A549 (cell line): ENCODE data around the gene HFM1. TPM values are rescaled to one million over a fixed set of nuclear protein-coding genes. Genes with fewer than 3 reads are reported as not detected.

Source experiments
- ATAC-seq, 2 experiments: fragments of 200-7000 bp in 1 of 2; fragments of >200 bp in 1 of 2; cut with Nextera tagmentation in 1 of 2; cut with Tn5 transposase in 1 of 2; 3 replicates each; pipeline versions ENCODE4 v1.8.0 to v1.9.1; 2018 to 2020; ENCODE audit warnings: mild to moderate bottlenecking in 1 of 2, moderate library complexity in 1 of 2
- CTCF ChIA-PET: fragments of 300-600 bp; sonication (Branson Sonifier 250); formaldehyde crosslinking; extraction: SDS; loops from one replicate; lab custom pipeline; 2021; ENCODE audit warnings: antibody characterized with exemption, inconsistent platforms; lab: Yijun Ruan, JAX
- POLR2A ChIA-PET: fragments of 350-600 bp; formaldehyde crosslinking; extraction: SDS; loops from one replicate; lab custom pipeline; 2021; ENCODE audit warnings: antibody characterized with exemption, inconsistent platforms; lab: Yijun Ruan, JAX
- DNase-seq, 2 experiments: peaks; one replicate each; pipeline versions ENCODE4 v3.0.0 to v3.0.0-alpha.2; 2011 to 2016; ENCODE audit warnings: low read depth in 1 of 2, low spot score in 1 of 2
- FAIRE-seq: peaks from 2 replicates; lab custom pipeline; 2011; peaks lifted over from hg19 to GRCh38; lab: Jason Lieb, UNC
- H3K27ac ChIP-seq, 2 experiments: fragments of >200 bp; sonication (Bioruptor Twin); formaldehyde crosslinking; 3 replicates each; pipeline ENCODE4 v1.5.1; 2016 to 2017
- H3K4me1 ChIP-seq: fragments of >200 bp; sonication (Bioruptor Twin); formaldehyde crosslinking; 3 replicates; pipeline ENCODE4 v1.6.1; 2016
- H3K4me2 ChIP-seq: fragments of >200 bp; sonication (Bioruptor Twin); formaldehyde crosslinking; 3 replicates; pipeline ENCODE4 v1.6.1; 2016
- H3K4me3 ChIP-seq: fragments of >200 bp; sonication (Bioruptor Twin); formaldehyde crosslinking; 3 replicates; pipeline ENCODE4 v1.5.1; 2016
- H3K9me3 ChIP-seq: fragments of >200 bp; sonication (Bioruptor Twin); formaldehyde crosslinking; 3 replicates; pipeline ENCODE4 v1.6.1; 2016
- ATOH8 ChIP-seq: fragments of 250-450 bp; sonication (Bioruptor Pico); IDR thresholded peaks from 2 replicates; pipeline ENCODE4 v1.5.0; 2020; ENCODE audit warnings: low read depth, mild to moderate bottlenecking, moderate library complexity
- BCL3 ChIP-seq: fragments of >200 bp; sonication (Bioruptor Twin); formaldehyde crosslinking; IDR thresholded peaks from 3 replicates; pipeline ENCODE4 v1.6.1; 2016
- CHD4 ChIP-seq: fragments of 200-600 bp; sonication (generic); IDR thresholded peaks from 2 replicates; pipeline ENCODE4 v1.6.1; 2016; ENCODE audit warnings: antibody characterized with exemption, mild to moderate bottlenecking, borderline replicate concordance
- CTCF ChIP-seq: fragments of >200 bp; sonication (Bioruptor Twin); formaldehyde crosslinking; IDR thresholded peaks from 3 replicates; pipeline ENCODE4 v1.5.1; 2016
- EHMT2 ChIP-seq: fragments of 200-600 bp; sonication (generic); IDR thresholded peaks from 2 replicates; pipeline ENCODE4 v1.6.1; 2016; ENCODE audit warnings: antibody characterized with exemption, low read depth, mild to moderate bottlenecking, moderate library complexity
- ELK1 ChIP-seq: fragments of 150-350 bp; IDR thresholded peaks from 2 replicates; pipeline ENCODE4 v1.6.1; 2014; ENCODE audit warnings: low read depth, mild to moderate bottlenecking, low read length
- HOXA7 ChIP-seq: fragments of 250-450 bp; sonication (Bioruptor Pico); IDR thresholded peaks from 2 replicates; pipeline ENCODE4 v1.5.0; 2020; ENCODE audit warnings: mild to moderate bottlenecking, moderate library complexity
- HOXB5 ChIP-seq: fragments of 250-450 bp; sonication (Bioruptor Pico); IDR thresholded peaks from 2 replicates; pipeline ENCODE4 v1.5.0; 2020; ENCODE audit warnings: mild to moderate bottlenecking, moderate library complexity
- JUN ChIP-seq, 2 experiments: fragments of >200 bp; sonication (Bioruptor Twin); formaldehyde crosslinking; IDR thresholded peaks; 2 replicates in 1 of 2; 3 replicates in 1 of 2; pipeline ENCODE4 v1.6.1; 2016 to 2017
- JUNB ChIP-seq: fragments of >200 bp; sonication (Bioruptor Twin); formaldehyde crosslinking; IDR thresholded peaks from 2 replicates; pipeline ENCODE4 v1.6.1; 2016
- KDM5A ChIP-seq: fragments of 200-600 bp; sonication (generic); IDR thresholded peaks from 2 replicates; pipeline ENCODE4 v1.6.1; 2016; ENCODE audit warnings: antibody characterized with exemption, mild to moderate bottlenecking
- MAX ChIP-seq: IDR thresholded peaks from 2 replicates; pipeline ENCODE4 v1.6.1; 2012
- MAZ ChIP-seq: fragments of 150-350 bp; IDR thresholded peaks from 2 replicates; pipeline ENCODE4 v1.6.1; 2014; ENCODE audit warnings: antibody characterized with exemption, low read depth, low read length, borderline replicate concordance
- MYC ChIP-seq: IDR thresholded peaks from 2 replicates; pipeline ENCODE4 v1.6.1; 2012; ENCODE audit warnings: mild to moderate bottlenecking, inconsistent platforms, low read length, improper control_type of control experiment, borderline replicate concordance
- NPAS2 ChIP-seq: fragments of 250-450 bp; sonication (Bioruptor Pico); IDR thresholded peaks from 2 replicates; pipeline ENCODE4 v1.8.0; 2022; ENCODE audit warnings: mild to moderate bottlenecking, moderate library complexity, borderline replicate concordance
- RAD21 ChIP-seq, 2 experiments: fragments of >200 bp in 1 of 2; sonication (Bioruptor Twin) in 1 of 2; formaldehyde crosslinking in 1 of 2; IDR thresholded peaks in 1 of 2; conservative IDR thresholded peaks in 1 of 2; 2 replicates in 1 of 2; 3 replicates in 1 of 2; pipeline ENCODE4 v1.6.1; 2012 to 2018; ENCODE audit warnings: inconsistent platforms in 1 of 2
- RARB ChIP-seq: fragments of 250-450 bp; sonication (Bioruptor Pico); IDR thresholded peaks from 2 replicates; pipeline ENCODE4 v1.8.0; 2021; ENCODE audit warnings: mild to moderate bottlenecking, moderate library complexity
- RCOR1 ChIP-seq: fragments of 150-350 bp; IDR thresholded peaks from 2 replicates; pipeline ENCODE4 v1.6.1; 2014; ENCODE audit warnings: antibody characterized with exemption, low read length, low read depth
- TP53 ChIP-seq: fragments of 250-450 bp; sonication (Bioruptor Pico); IDR thresholded peaks from 2 replicates; pipeline ENCODE4 v1.5.0; 2021; ENCODE audit warnings: mild to moderate bottlenecking, moderate library complexity
- ZC3H11A ChIP-seq: fragments of 450-650 bp; IDR thresholded peaks from 2 replicates; pipeline ENCODE4 v1.6.1; 2014; ENCODE audit warnings: antibody characterized with exemption, mild to moderate bottlenecking
- ZSCAN20 ChIP-seq: fragments of 250-450 bp; sonication (Bioruptor Pico); IDR thresholded peaks from 2 replicates; pipeline ENCODE4 v1.8.0; 2022; ENCODE audit warnings: mild to moderate bottlenecking, moderate library complexity
- WGBS: methylation state at CpG from one replicate; pipeline ENCODE4 v1.1.6; 2017; ENCODE audit errors: missing lambda C conversion rate; 5-methylcytosine and 5-hydroxymethylcytosine counted together
- polyA plus RNA-seq, 4 experiments: library from polyadenylated mRNA; depleted of rRNA in 3 of 4; stranded (reverse); fragments of >200 nt; fragmentation: RNase III in 1 of 4; extraction: RNeasy Plus Mini Kit Qiagen cat#74134 plus additional on column Dnase treatment in 1 of 4; gene quantifications; 2 replicates in 3 of 4; 3 replicates in 1 of 4; pipeline ENCODE4 v1.2.3, GENCODE V29; 2011 to 2017

Gene HFM1
- polyA plus RNA-seq, 2 of the 4 experiments (the other 2 are of a cell fraction) = 0.04 to 0.68 TPM

- TF ChIP-seq CHD4 (no peak), NPAS2 (CRISPR knock-in tag) (no peak)
Observed at GRCh38 chr1:91244737-91245136, 159.9 kb downstream of the HFM1 start (continued).

GRCh38 chr1:91243171-91243570, 161.5 kb downstream of the HFM1 start:
- Histone ChIP-seq H3K4me3 (no peak overlapping the region), H3K27ac (no peak overlapping the region), H3K4me1 (no peaks in the 10 kb centered on the region), H3K9me3 (no peaks in the 10 kb centered on the region), H3K4me2 (no peak overlapping the region)
- no peak for FAIRE-seq
- TF ChIP-seq TP53 (CRISPR knock-in tag) = no peak
- TF ChIP-seq RCOR1 = no peak
- no peak for TF ChIP-seq JUNB
- TF ChIP-seq MYC = no peak
- ChIA-PET CTCF (interaction anchor here (0.9 kb wide), 1 partner anchor 77 kb away, joined by 3 read pairs; no protein-coding TSS in a partner anchor), POLR2A (no interaction called here)
- no peak for ATAC-seq
- no peak for DNase-seq

- no peak for ATAC-seq
- 8% methylated on average over 1 of the region's 1 CpG for WGBS
- Histone ChIP-seq H3K4me3 (no peak overlapping the region), H3K4me1 (no peaks in the 10 kb centered on the region), H3K9me3 (no peaks in the 10 kb centered on the region), H3K4me2 (no peak overlapping the region), H3K27ac (no peak overlapping the region)
- FAIRE-seq = no peak
- no peak for DNase-seq
- CTCF ChIA-PET = interaction anchor here (1.0 kb wide), 1 partner anchor 18 kb away, joined by 3 read pairs; no protein-coding TSS in a partner anchor
- POLR2A ChIA-PET = no interaction called here
- no peak for TF ChIP-seq JUN (IDR thresholded peaks at IDR 0.05)
- TF ChIP-seq ATOH8 = no peak
Observed at GRCh38 chr1:91234181-91234580, 170.5 kb downstream of the HFM1 start.

- no peak overlapping the region for H3K4me3 ChIP-seq
- ATAC-seq (no peak), FAIRE-seq (no peak), DNase-seq (no peak)
- H3K4me1 ChIP-seq = no peaks in the 10 kb centered on the region
- 63% methylated on average over 7 of the region's 7 CpGs for WGBS
- no peak overlapping the region for H3K4me2 ChIP-seq
- no peak overlapping the region for H3K27ac ChIP-seq
- no peak for TF ChIP-seq BCL3
- ChIA-PET CTCF (interaction anchor here (0.6 kb wide), 1 partner anchor 1197 kb away, joined by 3 read pairs; no protein-coding TSS in a partner anchor), POLR2A (no interaction called here)
- no peaks in the 10 kb centered on the region for H3K9me3 ChIP-seq
Observed at GRCh38 chr1:91226741-91227140, 177.9 kb downstream of the HFM1 start.

- no peak overlapping the region for H3K4me2 ChIP-seq
- 69% methylated on average over 4 of the region's 4 CpGs for WGBS
- FAIRE-seq (no peak), DNase-seq (no peak), ATAC-seq (no peak)
- CTCF ChIA-PET = no interaction called here
- no peak overlapping the region for H3K4me3 ChIP-seq
- H3K4me1 ChIP-seq = no peaks in the 10 kb centered on the region
- POLR2A ChIA-PET = no interaction called here
- no peaks in the 10 kb centered on the region for H3K9me3 ChIP-seq
- H3K27ac ChIP-seq = no peak overlapping the region
- no peak for TF ChIP-seq RARB (CRISPR knock-in tag)
- no peak for TF ChIP-seq HOXB5 (CRISPR knock-in tag)
- no peak for TF ChIP-seq JUNB
- TF ChIP-seq CTCF = no peak
- TF ChIP-seq ZC3H11A = no peak
- TF ChIP-seq MAX = no peak
- TF ChIP-seq RAD21 (conservative IDR thresholded peaks at IDR 0.05 in 1 of 2, IDR thresholded peaks at IDR 0.05 in 1 of 2) = no peak
- TF ChIP-seq ELK1 = no peak
- no peak for TF ChIP-seq KDM5A
- no peak for TF ChIP-seq MAZ
- no peak for TF ChIP-seq EHMT2
- TF ChIP-seq HOXA7 (CRISPR knock-in tag) = no peak
- TF ChIP-seq ZSCAN20 (CRISPR knock-in tag) = no peak
Observed at GRCh38 chr1:91224878-91225277, 179.8 kb downstream of the HFM1 start.
